Osteoblast (primary cell): ENCODE measurements around the gene KRT14. TPM values are rescaled to one million over a fixed set of nuclear protein-coding genes. Genes with fewer than 3 reads are reported as not detected.
A peak's percentile ranks its signal among the peaks of the same experiment; 100 is the strongest.
"Not testable (repeated sequence)": the region's sequence is repeated elsewhere in the genome, so short reads cannot be mapped to it uniquely, and the experiment has no call there.

Experiments
- DNase-seq: peaks from one replicate; pipeline ENCODE4 v3.0.0; 2011; ENCODE audit warnings: low spot score, mixed read lengths; ENCODE audit not compliant: insufficient read length; ENCODE audit errors: missing footprints
- H2AFZ ChIP-seq: 2 replicates; pipeline ENCODE4 v1.6.0; 2011; ENCODE audit warnings: mild to moderate bottlenecking, low read length
- H3K27ac ChIP-seq: 2 replicates; pipeline ENCODE4 v1.5.1; 2011; ENCODE audit warnings: mild to moderate bottlenecking, low read depth, low read length, moderate library complexity
- H3K27me3 ChIP-seq: 2 replicates; pipeline ENCODE4 v1.6.0; 2012; ENCODE audit warnings: mild to moderate bottlenecking, control low read depth, inconsistent platforms, low read length, moderate library complexity; ENCODE audit not compliant: insufficient read depth
- H3K36me3 ChIP-seq: 2 replicates; pipeline ENCODE4 v1.5.1; 2011; ENCODE audit warnings: mild to moderate bottlenecking, low read length, control low read depth, moderate library complexity; ENCODE audit not compliant: insufficient read depth
- H3K4me1 ChIP-seq: 2 replicates; pipeline ENCODE4 v1.5.1; 2011; ENCODE audit warnings: mild to moderate bottlenecking, low read length, control low read depth, moderate library complexity; ENCODE audit not compliant: insufficient read depth
- H3K4me2 ChIP-seq: 2 replicates; pipeline ENCODE4 v1.6.0; 2011; ENCODE audit warnings: mild to moderate bottlenecking, low read length; ENCODE audit not compliant: insufficient read depth
- H3K4me3 ChIP-seq: fragments of 200-600 bp; sonication (generic); 3 replicates; pipeline ENCODE4 v1.5.1; 2012; ENCODE audit warnings: mild to moderate bottlenecking, low read length, inconsistent platforms; ENCODE audit not compliant: insufficient read depth
- H3K79me2 ChIP-seq: 2 replicates; pipeline ENCODE4 v1.6.0; 2012; ENCODE audit warnings: mild to moderate bottlenecking, low read length, control low read depth, inconsistent platforms; ENCODE audit not compliant: insufficient read depth
- H3K9me3 ChIP-seq: 2 replicates; pipeline ENCODE4 v1.5.1; 2011; ENCODE audit warnings: low read depth, low read length, control low read depth
- H4K20me1 ChIP-seq: 2 replicates; pipeline ENCODE4 v1.6.0; 2012; ENCODE audit warnings: mild to moderate bottlenecking, low read length, control low read depth; ENCODE audit not compliant: insufficient read depth
- total RNA-seq: library from RNA; depleted of rRNA; stranded (reverse); fragments of >200 nt; gene quantifications from 2 replicates; pipeline ENCODE4 v1.2.3, GENCODE V29; 2012
- TF ChIP-seq, protein P1 (sequence below): IDR thresholded peaks from 2 replicates; pipeline ENCODE4 v1.5.1; 2011; ENCODE audit warnings: mild to moderate bottlenecking, low read depth, low read length, moderate library complexity; ENCODE audit errors: extremely low read depth

Gene KRT14
- total RNA-seq, 1 donor, result 12.3 TPM

DNA sequence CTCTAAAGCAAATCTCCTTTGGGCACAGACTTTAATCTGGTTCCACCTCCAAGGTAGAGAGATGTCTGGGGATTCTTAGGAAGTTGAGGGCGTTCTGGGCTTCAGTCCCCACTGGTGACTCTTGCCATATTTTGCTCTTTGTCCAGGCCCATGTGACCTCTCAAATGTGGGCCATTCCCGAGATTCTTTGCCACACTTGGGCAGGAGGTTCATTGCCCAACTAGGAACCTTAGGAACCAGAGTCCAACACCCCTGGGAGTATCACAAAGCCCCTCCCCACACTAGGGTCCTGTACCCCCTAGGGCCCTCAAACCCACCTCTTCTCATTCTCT lies 6.5 kb downstream of the KRT14 start:
- no peak overlapping the region for H3K4me2 ChIP-seq
- TF ChIP-seq, protein P1, sequence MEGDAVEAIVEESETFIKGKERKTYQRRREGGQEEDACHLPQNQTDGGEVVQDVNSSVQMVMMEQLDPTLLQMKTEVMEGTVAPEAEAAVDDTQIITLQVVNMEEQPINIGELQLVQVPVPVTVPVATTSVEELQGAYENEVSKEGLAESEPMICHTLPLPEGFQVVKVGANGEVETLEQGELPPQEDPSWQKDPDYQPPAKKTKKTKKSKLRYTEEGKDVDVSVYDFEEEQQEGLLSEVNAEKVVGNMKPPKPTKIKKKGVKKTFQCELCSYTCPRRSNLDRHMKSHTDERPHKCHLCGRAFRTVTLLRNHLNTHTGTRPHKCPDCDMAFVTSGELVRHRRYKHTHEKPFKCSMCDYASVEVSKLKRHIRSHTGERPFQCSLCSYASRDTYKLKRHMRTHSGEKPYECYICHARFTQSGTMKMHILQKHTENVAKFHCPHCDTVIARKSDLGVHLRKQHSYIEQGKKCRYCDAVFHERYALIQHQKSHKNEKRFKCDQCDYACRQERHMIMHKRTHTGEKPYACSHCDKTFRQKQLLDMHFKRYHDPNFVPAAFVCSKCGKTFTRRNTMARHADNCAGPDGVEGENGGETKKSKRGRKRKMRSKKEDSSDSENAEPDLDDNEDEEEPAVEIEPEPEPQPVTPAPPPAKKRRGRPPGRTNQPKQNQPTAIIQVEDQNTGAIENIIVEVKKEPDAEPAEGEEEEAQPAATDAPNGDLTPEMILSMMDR, result no peak

DNA sequence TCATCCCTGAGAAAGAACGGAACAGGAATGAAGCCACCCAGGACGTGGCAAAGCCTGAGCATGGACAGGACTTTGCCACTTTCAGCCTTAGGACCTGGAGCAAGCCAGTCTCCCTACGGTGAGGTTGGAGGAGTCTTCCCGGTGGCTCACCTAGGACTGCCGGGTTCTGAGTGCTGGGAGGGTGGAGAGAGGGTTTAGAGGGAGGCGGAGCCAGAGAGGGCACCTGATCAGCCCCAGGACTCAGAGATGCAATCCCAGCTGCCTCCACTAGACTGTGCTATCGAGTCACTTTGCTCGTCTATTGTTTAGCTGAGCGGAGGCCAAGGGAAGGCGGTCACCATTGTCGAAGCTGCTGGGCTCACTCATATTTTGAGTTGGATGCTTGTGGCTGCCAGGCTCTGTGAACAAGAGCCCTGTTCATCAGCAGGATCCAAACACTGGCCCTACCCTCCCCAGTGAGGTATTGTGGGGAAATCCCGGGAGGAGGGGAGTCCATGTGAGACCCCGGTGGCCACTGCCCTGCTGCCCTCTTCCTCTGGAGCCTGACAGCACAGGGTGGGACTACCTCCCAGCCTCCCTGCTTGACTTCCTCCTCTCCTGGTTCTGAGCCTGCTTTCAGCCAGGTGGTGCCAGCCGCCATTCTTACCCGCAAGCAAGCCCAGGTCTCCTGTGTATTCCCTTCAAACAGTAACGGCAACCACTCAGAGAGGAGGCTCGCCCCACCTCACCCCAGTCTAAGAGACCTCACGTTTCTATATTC lies 7.0 kb downstream of the KRT14 start:
- no peak overlapping the region for H3K27ac ChIP-seq
- peak; percentile 99 for DNase-seq
- H3K4me1 ChIP-seq, result peaks cover 3% of the 10 kb centered on the region
- TF ChIP-seq, protein P1, result peak; percentile 95
- H3K4me2 ChIP-seq, result peak overlapping the region; percentile 62
- peak overlapping the region; percentile 72 for H2AFZ ChIP-seq
- peak overlapping the region; percentile 45 for H3K4me3 ChIP-seq
- H3K79me2 ChIP-seq, result no peaks in the 10 kb centered on the region
- H3K9me3 ChIP-seq, result no peaks in the 10 kb centered on the region
- peaks cover 24% of the 10 kb centered on the region for H3K27me3 ChIP-seq
- no peaks in the 10 kb centered on the region for H3K36me3 ChIP-seq
- H4K20me1 ChIP-seq, result no peaks in the 10 kb centered on the region

More for the DNA sequence above, 6.5 kb downstream of the KRT14 start:
- Histone ChIP-seq H4K20me1 (no peaks in the 10 kb centered on the region), H3K79me2 (no peaks in the 10 kb centered on the region), H3K9me3 (no peaks in the 10 kb centered on the region), H3K4me3 (no peak overlapping the region), H3K27me3 (peaks cover 25% of the 10 kb centered on the region), H3K4me1 (peaks cover 3% of the 10 kb centered on the region), H2AFZ (no peak overlapping the region), H3K36me3 (no peaks in the 10 kb centered on the region), H3K27ac (no peak overlapping the region)
- no peak for DNase-seq

DNA sequence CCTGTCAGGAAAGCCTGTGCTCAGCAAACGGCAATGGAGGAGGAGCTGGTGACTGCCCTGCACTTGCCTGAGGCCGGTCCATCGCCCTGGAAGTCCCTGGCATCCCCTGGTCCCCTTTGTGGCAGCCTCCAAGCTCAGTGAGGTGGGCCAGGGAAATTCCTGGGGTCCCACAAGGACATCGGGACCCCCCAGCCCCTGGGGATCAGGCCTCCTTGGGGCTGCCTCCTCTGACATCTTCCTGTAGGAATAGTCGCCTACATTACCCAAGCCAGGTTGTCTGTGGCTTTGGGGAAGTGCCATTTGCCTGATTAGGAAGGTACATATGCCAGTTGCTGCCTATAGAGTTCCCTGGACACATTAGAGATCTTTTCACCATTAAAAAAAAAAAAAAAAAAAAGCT lies 7.7 kb downstream of the KRT14 start:
- H3K4me3 ChIP-seq, result no peak overlapping the region
- no peak overlapping the region for H3K27ac ChIP-seq
- TF ChIP-seq, protein P1, result no peak
- H3K36me3 ChIP-seq, result no peaks in the 10 kb centered on the region
- peaks cover 20% of the 10 kb centered on the region for H3K27me3 ChIP-seq
- H3K4me1 ChIP-seq, result peaks cover 3% of the 10 kb centered on the region
- H2AFZ ChIP-seq, result no peak overlapping the region
- DNase-seq, result peak; percentile 78
- H3K4me2 ChIP-seq, result no peak overlapping the region
- no peaks in the 10 kb centered on the region for H3K9me3 ChIP-seq
- H4K20me1 ChIP-seq, result no peaks in the 10 kb centered on the region
- no peaks in the 10 kb centered on the region for H3K79me2 ChIP-seq

DNA sequence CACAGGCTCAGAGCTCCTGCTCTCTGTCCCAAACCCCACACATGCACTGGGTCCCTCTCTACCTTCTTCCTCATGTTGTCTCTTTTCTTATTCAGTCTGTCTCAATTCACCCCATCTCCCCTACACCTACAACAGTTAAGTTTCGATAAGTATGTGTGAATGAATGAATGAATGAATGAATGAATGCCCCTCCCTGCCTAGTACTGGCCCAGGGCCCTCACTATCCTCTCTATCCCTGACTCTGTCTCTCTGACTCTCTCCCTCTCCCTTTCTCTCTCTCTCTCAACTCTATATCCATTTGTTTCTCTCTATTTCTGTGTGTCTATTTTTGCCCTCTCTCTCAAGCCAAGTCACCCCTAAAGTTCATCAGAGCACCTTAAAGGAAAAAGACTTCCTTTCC lies 8.2 kb downstream of the KRT14 start:
- Histone ChIP-seq H3K4me2 (no peak overlapping the region), H3K27me3 (peaks cover 20% of the 10 kb centered on the region), H3K27ac (no peak overlapping the region), H4K20me1 (no peaks in the 10 kb centered on the region), H3K36me3 (no peaks in the 10 kb centered on the region), H3K4me1 (peaks cover 3% of the 10 kb centered on the region), H3K9me3 (no peaks in the 10 kb centered on the region), H3K4me3 (no peak overlapping the region), H3K79me2 (no peaks in the 10 kb centered on the region), H2AFZ (no peak overlapping the region)
- DNase-seq, result no peak
- TF ChIP-seq, protein P1, result no peak

DNA sequence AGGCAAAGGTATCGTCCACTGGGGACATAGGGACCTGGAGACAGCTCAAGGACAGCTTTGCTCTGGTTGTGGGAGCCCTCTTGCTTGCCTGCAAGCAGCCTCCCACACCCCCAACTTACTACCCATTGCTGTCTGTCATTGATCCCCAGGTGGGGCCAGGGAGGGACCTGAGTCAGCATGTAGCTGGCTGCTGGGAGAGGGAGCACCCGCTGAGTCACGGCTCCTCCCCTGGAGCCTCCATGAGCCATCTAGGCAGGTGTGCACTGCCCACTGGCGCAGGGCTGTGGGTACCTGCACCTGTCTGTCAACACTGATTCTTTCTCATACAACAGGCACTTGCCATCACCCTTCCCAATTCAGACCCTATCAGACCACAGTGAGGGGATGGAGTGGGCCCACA lies 10.0 kb downstream of the KRT14 start:
- H3K4me3 ChIP-seq, H3K9me3 ChIP-seq, H3K79me2 ChIP-seq, H3K4me1 ChIP-seq, H2AFZ ChIP-seq, DNase-seq, H3K4me2 ChIP-seq, H4K20me1 ChIP-seq, H3K36me3 ChIP-seq, H3K27ac ChIP-seq: not testable (repeated sequence)
- H3K27me3 ChIP-seq, result peaks cover 23% of the 10 kb centered on the region
